Neural cell (in vitro differentiated cells): ENCODE results near the gene FIGNL1.

Source experiments
- CTCF ChIP-seq: fragments of 450-650 bp; IDR thresholded peaks from 2 replicates; pipeline ENCODE4 v1.5.1; 2014; ENCODE audit warnings: antibody characterized with exemption, mild to moderate bottlenecking, moderate library complexity; ENCODE audit not compliant: poor library complexity, severe bottlenecking
- EZH2 ChIP-seq: fragments of 200-600, 300-800 bp; shearing (Covaris generic), sonication (generic); IDR thresholded peaks from 2 replicates; pipeline ENCODE4 v1.6.1; 2014; ENCODE audit warnings: antibody characterized with exemption, low read length, borderline replicate concordance, mild to moderate bottlenecking; ENCODE audit not compliant: insufficient read depth, poor library complexity, severe bottlenecking

- no peak for TF ChIP-seq CTCF
- no peak for TF ChIP-seq EZH2
Measured at GRCh38 chr7:50399206-50399605, 50.9 kb downstream of the FIGNL1 start.
